ENCODE measurements around the gene ZDHHC14.

Gene ZDHHC14

DNA sequence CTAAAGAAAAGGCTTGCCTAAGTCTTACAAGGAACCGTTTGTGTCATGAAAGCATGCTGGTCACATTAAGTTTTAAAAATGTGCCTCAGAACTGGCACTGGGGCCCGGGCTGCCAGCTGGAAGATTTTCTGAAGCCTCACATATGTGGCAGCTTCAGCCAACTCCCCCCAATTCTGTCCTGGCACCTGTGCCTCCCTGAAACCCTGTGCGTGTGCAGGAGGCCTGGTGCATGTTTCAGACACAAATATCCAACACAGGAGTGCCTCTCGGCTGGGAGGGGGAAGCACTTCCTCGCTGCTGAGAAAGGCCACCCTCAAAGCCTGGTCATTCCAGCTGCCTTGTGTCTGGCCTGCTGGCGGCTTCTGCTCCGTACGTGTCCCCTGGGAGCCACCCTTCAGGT, 253.6 kb downstream of the ZDHHC14 start:
- DNase-seq = no peak

DNA sequence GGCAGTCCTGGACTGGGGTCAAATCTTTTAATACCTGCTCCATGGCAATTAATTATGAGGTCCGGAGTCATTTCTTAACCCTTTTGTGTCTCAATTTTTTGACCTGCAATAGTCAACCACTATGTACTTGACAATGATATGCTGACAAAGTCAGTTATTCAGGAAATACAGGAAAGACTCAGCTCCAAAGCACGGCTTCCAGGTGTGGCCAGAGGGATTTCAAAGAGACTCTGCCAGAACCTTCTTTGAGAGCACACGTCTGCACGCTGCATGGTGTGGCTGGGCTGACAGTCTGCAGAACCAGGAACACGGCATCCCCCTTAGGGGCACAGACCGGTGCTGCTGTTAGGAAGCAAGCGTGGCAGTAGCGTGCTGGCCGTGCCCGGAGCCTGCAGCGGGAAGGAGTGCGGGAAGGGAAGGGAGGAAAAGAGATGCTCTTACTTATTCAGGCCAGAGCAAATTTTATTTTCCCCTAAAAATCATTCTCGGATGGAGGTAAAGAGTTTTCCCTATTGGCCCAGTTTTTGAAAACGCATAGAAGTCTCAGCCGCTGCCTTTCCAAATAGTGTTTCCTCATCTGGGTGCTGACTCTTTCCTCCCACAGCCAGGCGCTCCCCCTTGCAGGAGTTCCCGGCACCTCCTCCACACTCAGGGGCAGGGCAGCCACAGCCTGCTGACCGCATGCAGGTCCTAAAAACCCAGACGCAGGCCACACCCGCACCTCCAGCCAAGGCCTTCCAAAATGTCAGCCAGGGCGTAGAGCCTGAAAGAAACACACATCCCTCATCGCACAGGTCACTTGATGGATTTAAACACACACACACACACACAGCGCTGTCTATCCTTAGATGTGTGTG, 254.6 kb downstream of the ZDHHC14 start:
- no peak for DNase-seq

- DNase-seq = no peak
Measured at GRCh38 chr6:157637516-157637915, 256.5 kb downstream of the ZDHHC14 start.

DNA sequence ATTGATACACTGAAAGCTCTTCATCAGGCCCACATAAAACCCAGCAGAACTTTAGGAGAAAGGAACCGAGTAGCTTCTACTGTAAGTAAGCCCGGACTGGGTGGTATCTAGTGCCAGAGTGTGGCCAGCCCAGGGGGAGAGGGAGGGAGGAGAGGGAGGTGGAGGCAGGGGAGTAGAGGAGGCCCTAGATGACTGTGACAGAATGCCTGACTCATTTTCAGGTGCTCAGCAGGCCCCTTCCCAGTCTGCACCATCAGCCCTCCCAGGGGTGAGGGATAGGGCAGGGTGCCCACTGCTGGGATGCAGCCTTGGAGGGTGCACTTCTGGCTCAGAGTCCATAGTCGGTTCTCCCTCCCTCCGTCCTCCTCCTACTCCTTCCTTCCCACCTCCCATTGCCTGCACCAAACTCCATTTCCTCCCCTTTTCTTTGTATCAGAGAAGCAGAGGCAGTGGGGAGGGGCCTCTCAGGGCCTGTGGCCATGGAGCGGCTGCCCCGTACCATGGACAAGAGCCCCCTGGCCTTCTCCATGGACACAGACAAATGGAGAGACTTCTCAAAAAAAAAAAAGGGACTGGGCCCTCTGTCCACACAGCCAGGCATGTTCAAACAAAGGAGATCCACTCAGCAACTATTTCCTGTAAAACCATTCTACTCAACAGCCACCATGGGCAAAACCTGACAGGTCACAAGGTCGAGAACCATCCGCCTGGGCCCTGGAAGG, 257.1 kb downstream of the ZDHHC14 start:
- no peak for DNase-seq

GRCh38 chr6:157638779-157639178, 257.8 kb downstream of the ZDHHC14 start:
- DNase-seq = no peak

DNA sequence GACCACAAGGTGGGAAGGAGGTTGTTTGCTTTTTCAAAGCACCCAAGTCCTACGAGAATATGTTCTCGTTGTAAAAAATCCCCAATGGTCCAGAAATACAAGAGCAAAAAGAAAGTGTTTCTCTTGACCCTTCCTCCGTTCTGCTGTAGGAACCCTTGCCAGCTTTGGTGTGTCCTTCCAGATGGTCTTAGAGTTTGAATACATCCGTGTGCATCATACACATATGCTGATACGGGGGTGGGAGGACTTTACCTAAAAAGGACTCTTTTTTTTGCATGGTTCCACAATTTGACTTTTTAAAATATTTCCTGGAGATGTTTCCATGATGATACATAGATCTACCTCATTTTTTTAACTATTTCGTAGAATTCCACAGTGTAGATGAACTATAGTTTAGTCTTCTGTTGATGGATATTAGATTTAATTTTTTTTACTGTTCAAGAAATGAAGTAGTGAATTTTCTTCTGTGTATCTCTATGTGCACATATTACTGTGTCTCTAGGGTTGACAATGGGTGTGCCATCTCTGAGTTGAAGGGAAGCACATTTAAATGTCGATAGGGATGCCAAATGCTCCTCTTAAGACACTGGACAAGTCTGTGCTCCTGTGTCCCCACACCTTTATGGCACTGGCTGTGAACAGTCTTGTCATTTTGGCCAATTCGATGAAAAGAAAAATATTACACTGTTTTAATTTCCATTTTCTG, 259.9 kb downstream of the ZDHHC14 start:
- DNase-seq = no peak

DNA sequence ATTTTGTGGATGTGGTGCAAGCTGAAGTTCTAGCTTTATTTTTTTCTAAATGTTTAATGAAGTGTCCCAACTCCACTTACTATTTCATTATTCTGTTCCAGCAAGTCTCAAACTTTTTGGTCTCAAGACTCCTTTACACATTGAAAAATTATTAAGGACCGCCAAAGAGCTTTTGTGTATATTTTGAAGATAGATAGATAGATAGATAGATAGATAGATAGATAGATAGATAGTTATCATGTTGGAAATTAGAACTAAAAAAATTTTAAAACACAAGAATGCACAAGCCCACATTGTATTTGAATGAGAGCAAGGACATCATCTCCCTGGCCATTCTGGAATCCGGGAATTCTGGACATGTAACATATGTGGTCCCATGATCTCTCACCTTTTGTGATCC, 260.8 kb downstream of the ZDHHC14 start:
- no peak for DNase-seq

GRCh38 chr6:157642736-157643135, 261.7 kb downstream of the ZDHHC14 start:
- no peak for DNase-seq

- DNase-seq = no peak
Measured at GRCh38 chr6:157644043-157644810, 263.2 kb downstream of the ZDHHC14 start.

DNA sequence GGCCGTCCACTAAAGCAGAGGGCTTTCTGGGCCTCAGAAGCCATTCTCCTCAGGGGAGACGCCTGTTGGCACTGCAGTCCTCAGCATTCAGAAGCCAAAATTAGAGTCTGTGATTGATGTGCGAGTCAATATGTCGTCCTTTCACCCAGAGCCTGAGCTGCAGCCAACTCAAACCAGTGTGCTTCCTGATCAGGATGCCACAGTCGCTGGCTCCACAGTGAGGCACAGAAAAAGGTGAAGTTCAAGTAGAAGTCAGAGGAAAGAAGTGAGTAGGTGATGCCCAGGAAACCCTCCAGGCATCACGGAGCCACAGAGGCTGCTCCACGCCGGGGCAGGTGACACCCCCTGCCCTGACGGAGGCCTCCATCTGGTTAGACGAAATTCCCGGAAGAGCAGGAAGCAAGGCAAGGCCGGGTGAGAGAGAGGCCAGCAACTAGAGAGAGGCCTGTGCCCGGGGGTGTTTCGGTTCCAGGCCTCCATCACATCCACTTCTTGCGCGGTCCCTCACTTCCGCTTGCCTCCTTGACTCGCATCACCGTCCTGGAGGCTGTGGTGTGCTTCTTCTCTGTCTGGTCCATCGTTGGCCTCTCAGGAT, 264.3 kb downstream of the ZDHHC14 start:
- no peak for DNase-seq

DNA sequence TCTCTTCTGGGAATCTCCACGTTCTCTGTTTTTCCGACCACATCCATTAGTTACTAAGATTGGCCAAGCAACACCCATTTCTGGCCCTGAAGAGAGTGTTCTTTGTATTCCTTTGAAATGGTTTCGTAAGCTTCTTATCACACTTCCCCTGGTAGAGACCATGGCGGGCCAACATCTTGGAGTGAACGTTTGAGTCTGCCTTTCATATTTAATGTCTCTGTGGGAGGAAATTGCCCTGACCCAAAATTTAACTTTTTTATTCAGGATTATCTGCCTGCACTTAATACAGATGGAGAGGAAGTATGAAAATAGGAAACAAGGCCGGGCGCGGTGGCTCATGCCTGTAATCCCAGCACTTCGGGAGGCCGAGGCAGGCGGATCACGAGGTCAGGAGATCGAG, 265.0 kb downstream of the ZDHHC14 start:
- DNase-seq = no peak

DNA sequence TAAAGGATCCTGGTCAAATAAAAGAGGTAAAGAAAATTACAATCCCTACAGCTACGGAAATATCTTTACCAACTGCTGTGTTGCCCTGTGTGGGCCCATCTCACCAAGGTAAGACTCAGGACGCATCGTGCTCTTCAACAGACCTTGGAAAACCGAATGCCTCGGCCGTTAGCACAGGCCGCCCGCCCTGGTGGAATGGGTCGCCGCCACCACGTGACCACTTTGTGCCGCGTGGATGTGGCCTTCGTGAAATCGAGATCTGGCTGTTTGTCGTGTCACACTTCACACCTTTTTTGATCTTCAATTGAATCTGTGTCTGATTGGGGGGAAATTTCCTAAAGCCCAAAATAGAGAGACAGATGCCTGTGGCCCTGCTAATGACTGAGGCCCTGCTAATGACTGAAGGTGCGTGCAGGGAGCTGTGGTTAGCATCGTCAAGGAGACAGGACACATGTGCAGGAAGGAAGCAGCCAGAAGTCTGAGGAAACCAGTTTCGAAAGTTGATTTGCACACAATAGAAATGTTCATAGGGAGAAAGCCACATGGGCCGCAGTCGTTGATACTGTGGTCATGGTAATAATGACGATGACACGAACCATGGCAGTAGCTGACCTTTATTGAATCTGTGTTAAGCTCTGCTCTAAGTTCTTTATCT, 266.4 kb downstream of the ZDHHC14 start:
- DNase-seq = no peak

DNA sequence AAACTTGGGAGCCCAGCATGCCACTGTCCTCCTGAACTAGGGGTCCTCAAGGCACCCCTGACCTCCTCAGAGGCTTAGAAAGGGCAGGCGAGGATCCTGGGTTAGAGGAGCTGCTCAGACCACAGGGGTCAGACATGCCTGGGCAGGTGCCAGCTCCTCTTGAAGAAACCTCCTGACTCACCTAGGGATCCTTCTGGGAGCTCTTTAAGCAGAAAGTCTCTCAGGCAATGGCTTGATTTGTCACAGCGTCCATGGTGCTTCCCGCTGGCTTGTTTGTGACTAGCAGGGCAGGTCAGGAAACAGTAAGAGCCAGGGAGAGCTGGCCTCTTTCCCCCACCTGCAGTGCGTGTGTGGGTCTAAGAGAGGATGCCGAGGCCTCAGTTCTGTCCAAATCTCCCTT, 267.6 kb downstream of the ZDHHC14 start:
- DNase-seq = no peak

- DNase-seq = no peak
Measured at GRCh38 chr6:157649311-157650260, 268.6 kb downstream of the ZDHHC14 start.

- no peak for DNase-seq
Measured at GRCh38 chr6:157650261-157650640, 269.3 kb downstream of the ZDHHC14 start.

DNA sequence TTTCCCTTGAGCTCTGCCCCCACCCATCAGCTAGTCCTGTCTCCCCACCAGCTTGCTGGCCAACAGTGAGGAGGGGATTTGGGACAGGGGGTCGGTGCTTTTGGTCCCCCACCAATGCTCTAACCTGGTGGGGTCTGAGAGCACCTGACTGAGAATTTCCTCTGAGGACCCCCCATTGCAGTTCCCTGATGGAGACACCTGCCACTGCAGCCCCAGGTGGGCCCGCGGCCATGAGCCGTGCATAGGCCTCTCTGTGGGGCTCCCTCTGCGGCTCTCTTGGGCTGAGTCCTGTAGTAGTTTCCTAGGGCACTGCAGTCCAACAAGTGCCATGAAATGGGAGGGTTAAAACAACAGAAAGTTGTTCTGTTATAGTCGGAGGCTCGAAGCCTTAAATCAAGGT, 269.8 kb downstream of the ZDHHC14 start:
- no peak for DNase-seq

GRCh38 chr6:157651731-157652490, 270.9 kb downstream of the ZDHHC14 start:
- DNase-seq = no peak

DNA sequence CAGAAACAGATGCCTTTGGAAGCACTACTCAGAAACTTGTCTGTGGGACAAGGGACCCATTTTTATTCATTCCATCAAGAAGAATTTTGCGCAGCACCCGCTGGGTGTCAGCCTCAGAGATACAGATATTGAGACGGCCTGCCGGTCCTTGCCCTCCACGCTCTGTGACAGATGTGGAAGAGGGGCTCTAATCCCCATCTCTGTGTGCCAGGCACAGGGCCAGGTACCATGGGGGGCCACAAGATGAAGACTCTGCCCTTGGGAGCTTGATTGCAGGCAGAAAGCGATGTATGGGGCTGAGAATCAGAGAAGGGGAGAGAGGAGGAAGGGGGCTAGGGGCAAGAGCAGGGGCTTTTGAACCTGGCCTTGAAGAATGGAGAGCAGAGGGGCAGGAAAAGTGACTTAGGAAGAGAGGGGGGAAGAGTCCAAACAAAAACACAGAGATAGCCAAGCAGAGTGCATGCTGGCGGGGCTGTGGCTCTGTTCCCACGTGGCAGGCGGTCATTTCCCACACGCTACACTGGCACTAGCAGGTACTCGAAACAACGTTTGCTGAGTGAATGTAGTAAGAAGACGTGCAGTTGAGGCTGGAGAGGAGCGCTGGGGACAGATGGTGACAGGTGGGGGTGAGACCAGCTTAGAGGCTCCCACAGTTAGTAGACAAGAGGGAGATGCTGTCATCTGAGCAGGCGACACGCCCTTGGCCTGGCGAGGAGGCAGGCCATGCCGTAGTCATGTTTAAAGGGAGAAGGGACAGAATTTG, 271.8 kb downstream of the ZDHHC14 start:
- DNase-seq = no peak

- no peak for DNase-seq
Measured at GRCh38 chr6:157653521-157653920, 272.5 kb downstream of the ZDHHC14 start.
